Cerebellar nuclear complex (tissue), 1 donor: Measurements from ENCODE around the gene C4B.
"Not testable (repeated sequence)": the region's sequence is repeated elsewhere in the genome, so short reads cannot be mapped to it uniquely, and the experiment has no call there.

Experiments used
- DNase-seq, 2 experiments: peaks; one replicate each; lab custom pipeline; 2025; lab: John Stamatoyannopoulos, UW

Gene C4B

GRCh38 chr6:32035283-32036013 is 20.9 kb downstream of the C4B start:
- DNase-seq = not testable (repeated sequence)

GRCh38 chr6:32037136-32037535 is 22.5 kb downstream of the C4B start:
- DNase-seq = not testable (repeated sequence)

- DNase-seq = not testable (repeated sequence)
Observed at GRCh38 chr6:32037598-32038524, 23.3 kb downstream of the C4B start, which contains the start of gene CYP21A2. Gene CYP21A2, plus strand, starts transcription at chr6:32038415. Its CDS starts 8 bp downstream, at chr6:32038423.

- DNase-seq = not testable (repeated sequence)
Observed at GRCh38 chr6:32038878-32039277, 24.3 kb downstream of the C4B start.

- DNase-seq = not testable (repeated sequence)
Observed at GRCh38 chr6:32039321-32040274, 25.0 kb downstream of the C4B start.

GRCh38 chr6:32040299-32041049 is 25.9 kb downstream of the C4B start:
- DNase-seq = not testable (repeated sequence)

GRCh38 chr6:32041050-32041321 is 26.4 kb downstream of the C4B start:
- DNase-seq = not testable (repeated sequence)

GRCh38 chr6:32041385-32041784 is 26.8 kb downstream of the C4B start:
- DNase-seq = not testable (repeated sequence)

GRCh38 chr6:32042276-32042675 is 27.7 kb downstream of the C4B start:
- not testable (repeated sequence) for DNase-seq

- DNase-seq = not testable (repeated sequence)
Observed at GRCh38 chr6:32043589-32044380, 29.2 kb downstream of the C4B start.

- DNase-seq = not testable (repeated sequence)
Observed at GRCh38 chr6:32044916-32045315, 30.3 kb downstream of the C4B start.

GRCh38 chr6:32045811-32046449 is 31.3 kb downstream of the C4B start:
- DNase-seq = no peak

GRCh38 chr6:32046450-32047083 is 32.0 kb downstream of the C4B start:
- DNase-seq = no peak

GRCh38 chr6:32047084-32047478 is 32.5 kb downstream of the C4B start:
- DNase-seq = no peak

GRCh38 chr6:32047539-32047854 is 32.9 kb downstream of the C4B start:
- no peak for DNase-seq

GRCh38 chr6:32047855-32048766 is 33.5 kb downstream of the C4B start:
- no peak for DNase-seq

- not testable (repeated sequence) for DNase-seq
Observed at GRCh38 chr6:32049149-32049548, 34.6 kb downstream of the C4B start.

GRCh38 chr6:32049736-32050135 is 35.1 kb downstream of the C4B start:
- not testable (repeated sequence) for DNase-seq
